PC-9 (cell line): ENCODE results near the gene KCNJ6. TPM values are rescaled to one million over a fixed set of nuclear protein-coding genes. Genes with fewer than 3 reads are reported as not detected.

Experiments
- BruUV-seq: library from RNA; stranded (reverse); fragments of 400-500 nt; replicated peaks from 2 replicates; lab custom pipeline; 2021; lab: Mats Ljungman, UMichigan
- CTCF ChIA-PET: fragments of 300-600 bp; sonication (Branson Sonifier 250); formaldehyde crosslinking; loops from one replicate; lab custom pipeline; 2022; ENCODE audit warnings: antibody characterized with exemption; lab: Charles Lee
- POLR2A ChIA-PET: fragments of 300-600 bp; sonication (Branson Sonifier 250); formaldehyde crosslinking; loops from one replicate; lab custom pipeline; 2022; ENCODE audit warnings: antibody characterized with exemption; ENCODE audit not compliant: unreplicated experiment; lab: Charles Lee
- DNase-seq, 2 experiments: peaks; one replicate each; pipeline versions ENCODE4 v3.0.0 to v3.0.0-alpha.2; 2015 to 2022; ENCODE audit warnings: mixed read lengths in 1 of 2
- H2AFZ ChIP-seq: fragments of 200-600 bp; sonication (generic); 2 replicates; pipeline ENCODE4 v1.8.1; 2017; ENCODE audit warnings: antibody characterized with exemption
- H3F3A ChIP-seq: fragments of 200-600 bp; sonication (generic); 2 replicates; pipeline ENCODE4 v1.8.1; 2017; ENCODE audit warnings: antibody characterized with exemption, mild to moderate bottlenecking, low read depth; ENCODE audit not compliant: insufficient read depth
- H3K27ac ChIP-seq: fragments of 200-600 bp; sonication (generic); 2 replicates; pipeline ENCODE4 v1.6.1; 2016; ENCODE audit warnings: mixed run types
- H3K27me3 ChIP-seq: fragments of 200-600 bp; sonication (generic); 2 replicates; pipeline ENCODE4 v1.6.1; 2016; ENCODE audit warnings: low read depth, mixed run types; ENCODE audit not compliant: insufficient read depth
- H3K36me3 ChIP-seq: fragments of 200-600 bp; sonication (generic); 2 replicates; pipeline ENCODE4 v1.6.1; 2016; ENCODE audit warnings: low read depth, mixed run types
- H3K4me1 ChIP-seq: fragments of 200-600 bp; sonication (generic); replicated peaks from 2 replicates; pipeline ENCODE4 v1.6.1; 2016; ENCODE audit warnings: mixed run types; ENCODE audit not compliant: insufficient read depth
- H3K4me2 ChIP-seq: fragments of 200-600 bp; sonication (generic); 2 replicates; pipeline ENCODE4 v1.6.1; 2017; ENCODE audit warnings: mixed run types
- H3K4me3 ChIP-seq: fragments of 200-600 bp; sonication (generic); 2 replicates; pipeline ENCODE4 v1.6.1; 2016; ENCODE audit warnings: mixed run types
- H3K79me2 ChIP-seq: fragments of 200-600 bp; sonication (generic); 2 replicates; pipeline ENCODE4 v1.6.1; 2017; ENCODE audit warnings: low read depth, mixed run types
- H3K9me2 ChIP-seq: fragments of 200-600 bp; sonication (generic); 2 replicates; pipeline ENCODE4 v1.8.1; 2017; ENCODE audit warnings: mild to moderate bottlenecking; ENCODE audit not compliant: insufficient read depth
- H3K9me3 ChIP-seq: fragments of 200-600 bp; sonication (generic); 2 replicates; pipeline ENCODE4 v1.8.1; 2016; ENCODE audit warnings: low read depth; ENCODE audit not compliant: insufficient read depth
- H4K20me1 ChIP-seq: fragments of 200-600 bp; sonication (generic); 2 replicates; pipeline ENCODE4 v1.8.1; 2017; ENCODE audit not compliant: insufficient read depth
- EZH2 ChIP-seq: fragments of 200-600 bp; sonication (generic); IDR thresholded peaks from 2 replicates; pipeline ENCODE4 v1.8.0; 2017; ENCODE audit warnings: antibody characterized with exemption, low read depth
- intact Hi-C: fragments of 100-400 bp; cut with micrococcal nuclease; formaldehyde crosslinking; loops from one replicate; pipeline ENCODE4 v1.10.0; 2022; ENCODE audit not compliant: unreplicated experiment
- total RNA-seq: library from RNA; stranded (reverse); gene quantifications from 2 replicates; pipeline ENCODE4 v1.2.3, GENCODE V29; 2021
- TF ChIP-seq, protein P1 (sequence below): fragments of 200-600 bp; sonication (generic); conservative IDR thresholded peaks from 2 replicates; pipeline ENCODE4 v1.6.1; 2017; ENCODE audit warnings: mixed run types, antibody characterized with exemption, mild to moderate bottlenecking, moderate library complexity

KCNJ6 gene
- total RNA-seq, 1 experiment from 2014 or later, result not detected

DNA sequence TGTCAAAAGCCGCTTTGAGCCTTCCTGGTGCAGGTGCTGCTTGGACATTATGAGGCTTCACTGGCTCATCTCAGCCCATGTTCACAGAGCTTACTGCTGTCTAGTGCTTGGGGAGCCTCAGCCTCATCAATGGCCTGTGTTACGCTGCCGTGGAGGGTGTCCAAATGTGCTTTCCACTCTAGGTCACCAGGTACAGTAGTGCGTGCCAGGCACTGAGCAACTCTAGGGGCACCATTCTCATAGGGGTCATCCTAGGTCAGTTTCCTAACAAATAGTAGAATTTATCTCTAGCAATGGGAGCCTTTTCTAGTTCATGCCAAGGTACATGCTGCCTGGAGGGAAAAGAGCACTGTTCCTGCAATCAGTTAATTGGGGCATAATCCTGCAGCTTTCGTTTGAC lies 355.9 kb downstream of the KCNJ6 start:
- no peaks in the 10 kb centered on the region for H3K9me2 ChIP-seq
- ChIA-PET CTCF (no interaction called here), POLR2A (no interaction called here)
- peaks cover 6% of the 10 kb centered on the region for H3K4me1 ChIP-seq
- H3K27me3 ChIP-seq, result no peaks in the 10 kb centered on the region
- TF ChIP-seq EZH2, result no peak
- TF ChIP-seq, protein P1, sequence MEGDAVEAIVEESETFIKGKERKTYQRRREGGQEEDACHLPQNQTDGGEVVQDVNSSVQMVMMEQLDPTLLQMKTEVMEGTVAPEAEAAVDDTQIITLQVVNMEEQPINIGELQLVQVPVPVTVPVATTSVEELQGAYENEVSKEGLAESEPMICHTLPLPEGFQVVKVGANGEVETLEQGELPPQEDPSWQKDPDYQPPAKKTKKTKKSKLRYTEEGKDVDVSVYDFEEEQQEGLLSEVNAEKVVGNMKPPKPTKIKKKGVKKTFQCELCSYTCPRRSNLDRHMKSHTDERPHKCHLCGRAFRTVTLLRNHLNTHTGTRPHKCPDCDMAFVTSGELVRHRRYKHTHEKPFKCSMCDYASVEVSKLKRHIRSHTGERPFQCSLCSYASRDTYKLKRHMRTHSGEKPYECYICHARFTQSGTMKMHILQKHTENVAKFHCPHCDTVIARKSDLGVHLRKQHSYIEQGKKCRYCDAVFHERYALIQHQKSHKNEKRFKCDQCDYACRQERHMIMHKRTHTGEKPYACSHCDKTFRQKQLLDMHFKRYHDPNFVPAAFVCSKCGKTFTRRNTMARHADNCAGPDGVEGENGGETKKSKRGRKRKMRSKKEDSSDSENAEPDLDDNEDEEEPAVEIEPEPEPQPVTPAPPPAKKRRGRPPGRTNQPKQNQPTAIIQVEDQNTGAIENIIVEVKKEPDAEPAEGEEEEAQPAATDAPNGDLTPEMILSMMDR, result no peak
- H3K79me2 ChIP-seq, result peaks cover 6% of the 10 kb centered on the region; the same call in 1 of the 2 replicates
- no peaks in the 10 kb centered on the region for H4K20me1 ChIP-seq
- no peaks in the 10 kb centered on the region for H3K36me3 ChIP-seq
- peaks cover 12% of the 10 kb centered on the region for H3F3A ChIP-seq
- DNase-seq, result no peak
- H3K4me2 ChIP-seq, result no peak overlapping the region
- H3K4me3 ChIP-seq, result no peak overlapping the region
- no peak overlapping the region for H2AFZ ChIP-seq
- intact Hi-C loops, result loop anchor here (5.0 kb wide), 1 partner anchor 112 kb away; no protein-coding TSS in a partner anchor
- H3K9me3 ChIP-seq, result no peaks in the 10 kb centered on the region
- no TSS peak for BruUV-seq
- H3K27ac ChIP-seq, result no peak overlapping the region

DNA sequence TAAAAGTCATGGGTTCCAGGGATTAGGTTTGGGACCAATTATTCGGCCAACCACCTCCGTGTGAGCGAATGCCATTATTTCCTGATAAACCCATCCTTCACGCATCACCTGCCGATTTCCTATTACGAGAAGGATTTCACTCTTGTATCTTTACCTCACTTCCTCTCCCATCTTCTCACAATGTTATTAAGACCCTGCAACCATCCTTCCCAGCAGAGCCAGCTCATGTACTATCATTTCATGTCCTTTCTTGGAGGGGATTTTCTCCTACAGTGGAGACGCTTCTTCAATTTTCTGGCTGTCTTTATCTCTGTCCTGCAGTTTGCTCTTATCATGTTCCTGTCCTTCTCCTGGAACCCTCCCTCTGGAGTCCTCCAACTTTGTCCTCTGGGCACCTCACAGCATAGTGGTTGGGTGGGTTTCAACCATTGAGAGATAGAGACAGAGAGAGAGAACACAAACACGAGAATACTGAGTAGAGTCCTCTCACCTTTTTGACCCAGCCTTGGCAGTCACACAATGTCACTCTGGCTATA lies 357.5 kb downstream of the KCNJ6 start:
- no peak overlapping the region for H3K27ac ChIP-seq
- H2AFZ ChIP-seq, result no peak overlapping the region
- TF ChIP-seq, protein P1, result no peak
- no peak for TF ChIP-seq EZH2
- H3K4me1 ChIP-seq, result no peaks in the 10 kb centered on the region; the same call in 1 of the 2 replicates
- no peaks in the 10 kb centered on the region for H3K27me3 ChIP-seq
- no TSS peak for BruUV-seq
- H3K36me3 ChIP-seq, result no peaks in the 10 kb centered on the region
- CTCF ChIA-PET, result no interaction called here
- peaks cover 6% of the 10 kb centered on the region; the same call in 1 of the 2 replicates for H3K79me2 ChIP-seq
- no peaks in the 10 kb centered on the region for H3K9me3 ChIP-seq
- H3F3A ChIP-seq, result no peaks in the 10 kb centered on the region
- no peaks in the 10 kb centered on the region for H3K9me2 ChIP-seq
- H3K4me3 ChIP-seq, result no peak overlapping the region
- H3K4me2 ChIP-seq, result no peak overlapping the region
- no peaks in the 10 kb centered on the region for H4K20me1 ChIP-seq
- DNase-seq, result no peak
- POLR2A ChIA-PET, result no interaction called here
- intact Hi-C loops, result no loop called here
